Activated CD8-positive, alpha-beta T cell treated with anti-CD3 and anti-CD28 coated beads for 36 hours (primary cell): ENCODE results near the gene PLA2G2D. TPM values are rescaled to one million over a fixed set of nuclear protein-coding genes. Genes with fewer than 3 reads are reported as not detected.

Experiments used
- ATAC-seq: fragments of 200-7000 bp; cut with Tn5 transposase; one replicate; pipeline ENCODE4 v1.10.0; 2021; ENCODE audit warnings: mild to moderate bottlenecking, moderate library complexity
- CTCF ChIA-PET: fragments of 350-600 bp; sonication (Branson Sonifier 250); formaldehyde crosslinking; loops from one replicate; lab custom pipeline; 2021; ENCODE audit warnings: antibody characterized with exemption; lab: Charles Lee
- POLR2A ChIA-PET: fragments of 350-600 bp; sonication (Branson Sonifier 250); formaldehyde crosslinking; loops from one replicate; lab custom pipeline; 2021; ENCODE audit warnings: antibody characterized with exemption; lab: Charles Lee
- DNase-seq: peaks from one replicate; pipeline ENCODE4 v3.0.0-alpha.2; 2020
- H3K27ac Mint-ChIP-seq: one replicate; pipeline ENCODE4 v1.8.0; 2021; ENCODE audit warnings: mild to moderate bottlenecking, mixed read lengths
- H3K27me3 Mint-ChIP-seq: one replicate; pipeline ENCODE4 v1.8.0; 2021; ENCODE audit warnings: mixed read lengths
- H3K36me3 Mint-ChIP-seq: one replicate; pipeline ENCODE4 v1.8.0; 2021; ENCODE audit warnings: low read depth, mixed read lengths
- H3K4me1 Mint-ChIP-seq: one replicate; pipeline ENCODE4 v1.8.0; 2021; ENCODE audit warnings: low read depth, mixed read lengths
- H3K4me3 Mint-ChIP-seq: one replicate; pipeline ENCODE4 v1.8.0; 2021; ENCODE audit warnings: mild to moderate bottlenecking, moderate library complexity, mixed read lengths
- H3K9me3 Mint-ChIP-seq: one replicate; pipeline ENCODE4 v1.8.0; 2021; ENCODE audit warnings: mixed read lengths
- intact Hi-C: fragments of 100-400 bp; cut with micrococcal nuclease; formaldehyde crosslinking; loops from one replicate; pipeline ENCODE4 v1.10.0; 2022
- total RNA-seq, 2 experiments: library from RNA; stranded (reverse); gene quantifications; one replicate each; pipeline ENCODE4 v1.2.3, GENCODE V29; 2021
- TF ChIP-seq, protein P1 (sequence below): fragments of 200-600 bp; IDR thresholded peaks from one replicate; pipeline ENCODE4 v1.8.0; 2022; ENCODE audit warnings: antibody characterized with exemption, mild to moderate bottlenecking

PLA2G2D gene
- total RNA-seq, 2 experiments from 2014 or later: not detected

DNA sequence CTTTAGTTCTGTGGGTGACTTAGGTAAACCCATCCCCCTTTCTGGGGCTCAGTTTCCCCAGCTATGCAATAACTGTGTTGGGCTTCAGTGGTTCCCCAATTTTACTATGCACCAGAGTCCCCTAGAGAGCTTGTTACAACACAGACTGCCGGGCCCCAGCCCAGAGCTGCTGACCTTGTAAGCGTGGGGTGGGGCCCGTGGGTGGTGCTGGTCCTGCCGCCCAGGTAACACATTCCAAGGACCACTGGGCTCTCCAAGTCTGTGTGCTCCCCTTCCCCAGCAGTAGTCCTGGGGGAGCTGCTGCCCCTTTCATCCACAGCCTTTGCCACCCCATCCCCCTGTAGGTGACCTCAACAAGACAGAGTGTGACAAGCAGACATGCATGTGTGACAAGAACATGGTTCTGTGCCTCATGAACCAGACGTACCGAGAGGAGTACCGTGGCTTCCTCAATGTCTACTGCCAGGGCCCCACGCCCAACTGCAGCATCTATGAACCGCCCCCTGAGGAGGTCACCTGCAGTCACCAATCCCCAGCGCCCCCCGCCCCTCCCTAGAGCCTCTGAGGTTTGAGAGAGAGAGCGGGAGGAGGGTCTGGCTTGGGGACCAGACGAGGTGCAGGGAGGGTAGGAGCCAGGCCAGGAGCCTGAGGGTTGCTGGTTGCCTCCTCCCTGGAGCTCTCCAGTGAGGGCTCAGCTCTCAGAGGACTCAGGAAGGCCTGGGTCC is 28.7 kb upstream of the PLA2G2D start:
- intact Hi-C loops: no loop called here
- no peak for ATAC-seq
- Mint-ChIP-seq H3K36me3 (no peaks in the 10 kb centered on the region), H3K27me3 (peaks cover 1% of the 10 kb centered on the region), H3K4me1 (peaks cover 2% of the 10 kb centered on the region), H3K27ac (no peak overlapping the region), H3K9me3 (no peaks in the 10 kb centered on the region), H3K4me3 (no peak overlapping the region)
- DNase-seq: no peak
- ChIA-PET CTCF (interaction anchor here (1.0 kb wide), 1 partner anchor 229 kb away, joined by 3 read pairs; no protein-coding TSS in a partner anchor), POLR2A (no interaction called here)
- TF ChIP-seq, protein P1, sequence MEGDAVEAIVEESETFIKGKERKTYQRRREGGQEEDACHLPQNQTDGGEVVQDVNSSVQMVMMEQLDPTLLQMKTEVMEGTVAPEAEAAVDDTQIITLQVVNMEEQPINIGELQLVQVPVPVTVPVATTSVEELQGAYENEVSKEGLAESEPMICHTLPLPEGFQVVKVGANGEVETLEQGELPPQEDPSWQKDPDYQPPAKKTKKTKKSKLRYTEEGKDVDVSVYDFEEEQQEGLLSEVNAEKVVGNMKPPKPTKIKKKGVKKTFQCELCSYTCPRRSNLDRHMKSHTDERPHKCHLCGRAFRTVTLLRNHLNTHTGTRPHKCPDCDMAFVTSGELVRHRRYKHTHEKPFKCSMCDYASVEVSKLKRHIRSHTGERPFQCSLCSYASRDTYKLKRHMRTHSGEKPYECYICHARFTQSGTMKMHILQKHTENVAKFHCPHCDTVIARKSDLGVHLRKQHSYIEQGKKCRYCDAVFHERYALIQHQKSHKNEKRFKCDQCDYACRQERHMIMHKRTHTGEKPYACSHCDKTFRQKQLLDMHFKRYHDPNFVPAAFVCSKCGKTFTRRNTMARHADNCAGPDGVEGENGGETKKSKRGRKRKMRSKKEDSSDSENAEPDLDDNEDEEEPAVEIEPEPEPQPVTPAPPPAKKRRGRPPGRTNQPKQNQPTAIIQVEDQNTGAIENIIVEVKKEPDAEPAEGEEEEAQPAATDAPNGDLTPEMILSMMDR: no peak

- Mint-ChIP-seq H3K27me3 (no peaks in the 10 kb centered on the region), H3K4me1 (no peaks in the 10 kb centered on the region), H3K9me3 (no peaks in the 10 kb centered on the region), H3K36me3 (no peaks in the 10 kb centered on the region), H3K4me3 (no peak overlapping the region), H3K27ac (no peak overlapping the region)
- TF ChIP-seq, protein P1: no peak
- ATAC-seq (no peak), DNase-seq (no peak)
- intact Hi-C loops: no loop called here
- CTCF ChIA-PET: interaction anchor here (0.9 kb wide), 1 partner anchor 8 kb away, joined by 5 read pairs; no protein-coding TSS in a partner anchor
- POLR2A ChIA-PET: no interaction called here
Observed at GRCh38 chr1:20143734-20144565, 24.6 kb upstream of the PLA2G2D start.

DNA sequence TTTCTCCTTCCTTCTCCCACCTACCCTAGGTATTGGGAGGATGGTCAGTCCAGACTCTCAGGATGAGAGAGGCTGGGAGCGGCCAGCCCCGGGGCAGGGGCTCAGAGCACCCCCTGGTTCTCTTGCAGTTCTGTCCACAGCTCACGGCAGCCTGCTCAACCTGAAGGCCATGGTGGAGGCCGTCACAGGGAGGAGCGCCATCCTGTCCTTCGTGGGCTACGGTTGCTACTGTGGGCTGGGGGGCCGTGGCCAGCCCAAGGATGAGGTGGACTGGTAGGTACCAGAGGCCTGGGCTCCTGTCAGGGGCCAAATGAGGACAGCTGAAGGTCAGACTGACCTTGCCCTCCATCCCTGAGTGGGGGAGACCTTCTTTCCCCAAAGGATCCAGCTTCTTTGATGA is 24.0 kb upstream of the PLA2G2D start:
- CTCF ChIA-PET: interaction anchor here (0.9 kb wide), 1 partner anchor 9 kb away, joined by 5 read pairs; no protein-coding TSS in a partner anchor
- POLR2A ChIA-PET: no interaction called here

GRCh38 chr1:20142001-20142710 is 22.8 kb upstream of the PLA2G2D start:
- Mint-ChIP-seq H3K4me1 (no peaks in the 10 kb centered on the region), H3K27ac (no peak overlapping the region), H3K27me3 (no peaks in the 10 kb centered on the region), H3K4me3 (no peak overlapping the region), H3K36me3 (no peaks in the 10 kb centered on the region), H3K9me3 (no peaks in the 10 kb centered on the region)
- DNase-seq (no peak), ATAC-seq (no peak)
- intact Hi-C loops: no loop called here
- CTCF ChIA-PET: no interaction called here
- POLR2A ChIA-PET: no interaction called here
- TF ChIP-seq, protein P1: no peak

More for the DNA sequence above, 24.0 kb upstream of the PLA2G2D start:
- Mint-ChIP-seq H3K4me1 (no peaks in the 10 kb centered on the region), H3K27me3 (no peaks in the 10 kb centered on the region), H3K9me3 (no peaks in the 10 kb centered on the region), H3K4me3 (no peak overlapping the region), H3K36me3 (no peaks in the 10 kb centered on the region), H3K27ac (no peak overlapping the region)
- DNase-seq (no peak), ATAC-seq (no peak)
- intact Hi-C loops: no loop called here
- TF ChIP-seq, protein P1: no peak
